Ramos (cell line): Measurements from ENCODE around the gene PADI2.
"Not testable (repeated sequence)": the region's sequence is repeated elsewhere in the genome, so short reads cannot be mapped to it uniquely, and the experiment has no call there.

Experiments used
- in situ Hi-C: fragments of 300-500 bp; cut with MboI; formaldehyde crosslinking; loops from one replicate; pipeline ENCODE4 v1.14.3; 2022; ENCODE audit warnings: low sequenced_read_pairs; ENCODE audit not compliant: unreplicated experiment

The PADI2 gene

GRCh38 chr1:17062751-17063150, 56.5 kb downstream of the PADI2 start:
- in situ Hi-C loops: not testable (repeated sequence)

- in situ Hi-C loops: no loop called here
These were observed 57.4 kb downstream of the PADI2 start for GRCh38 chr1:17061892-17062291.

DNA sequence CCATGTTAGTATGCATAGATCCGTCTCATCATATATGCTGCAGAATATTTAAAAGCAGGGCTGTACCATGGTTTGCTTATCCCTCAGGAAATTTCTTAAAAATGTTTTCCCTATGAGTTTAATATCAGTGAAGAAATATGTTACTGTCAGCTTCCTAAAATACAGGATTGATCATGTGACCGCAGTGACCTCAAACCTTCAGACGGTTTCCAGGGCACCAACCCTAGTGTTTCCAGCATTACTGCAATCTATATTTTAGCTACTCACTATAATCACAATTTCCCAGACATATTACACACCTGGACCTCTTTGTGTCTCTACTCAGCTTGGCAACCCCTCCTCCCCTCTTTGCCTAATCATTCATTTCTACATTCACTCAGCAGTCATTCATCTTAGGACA, 57.8 kb downstream of the PADI2 start:
- in situ Hi-C loops: no loop called here

- in situ Hi-C loops: no loop called here
These were observed 58.9 kb downstream of the PADI2 start for GRCh38 chr1:17060306-17060749.

GRCh38 chr1:17059391-17060305, 59.6 kb downstream of the PADI2 start:
- in situ Hi-C loops: no loop called here

- in situ Hi-C loops: no loop called here
These were observed 62.7 kb downstream of the PADI2 start for GRCh38 chr1:17056551-17056950.

DNA sequence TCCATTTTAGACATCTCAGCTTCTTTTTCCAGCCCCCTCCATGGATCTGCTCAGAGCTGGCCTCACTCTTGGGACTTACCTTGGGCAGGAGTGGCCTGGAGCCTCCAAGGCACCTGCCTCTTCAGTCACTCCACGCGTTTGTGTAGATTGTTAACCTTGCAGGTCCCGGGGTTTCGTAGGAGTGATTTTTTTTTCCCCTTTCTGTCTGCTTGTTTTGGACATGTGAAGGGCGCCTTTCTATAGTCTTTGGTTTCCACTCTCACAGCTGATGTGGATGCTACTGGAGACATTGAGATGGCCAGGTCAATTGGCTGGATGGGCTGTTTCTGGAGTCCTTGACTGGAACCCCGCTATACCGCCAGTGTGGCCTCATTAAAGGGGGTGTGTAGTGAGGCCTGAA, 63.5 kb downstream of the PADI2 start:
- in situ Hi-C loops: no loop called here

DNA sequence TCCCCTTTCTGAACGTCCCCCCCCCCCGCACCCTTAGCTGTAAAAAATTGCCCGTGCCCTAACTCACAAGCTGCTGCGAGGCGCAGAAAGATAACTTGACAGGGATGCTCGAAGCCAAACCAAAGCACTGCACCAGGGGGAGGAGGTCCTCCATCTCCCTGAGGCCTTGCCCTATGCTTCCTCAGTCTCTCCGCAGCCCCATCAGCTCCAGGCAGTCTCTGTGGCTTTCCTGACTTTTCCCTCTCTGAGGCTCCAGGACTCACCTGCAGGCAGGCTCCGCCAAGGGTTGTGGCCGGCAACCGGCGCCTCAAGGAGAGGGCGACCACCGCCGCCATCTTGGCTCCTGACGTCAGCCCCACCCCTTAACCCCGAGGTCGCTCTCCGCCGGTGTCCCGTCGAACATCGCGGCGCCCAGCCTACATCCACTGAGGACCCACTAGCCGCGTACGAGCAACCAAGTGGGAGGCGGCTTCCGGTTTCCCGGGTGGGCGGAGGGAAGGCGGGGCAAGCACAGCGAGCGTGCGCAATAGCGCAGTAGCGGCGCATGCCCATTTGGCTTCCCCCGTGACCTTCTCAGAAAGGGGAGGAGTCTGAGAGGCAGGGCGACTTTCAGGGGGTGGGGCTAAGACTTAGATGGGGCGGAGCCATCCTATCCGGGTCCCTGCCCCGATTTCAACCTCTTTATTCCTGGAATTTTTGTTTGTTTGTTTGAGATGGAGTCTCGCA, 65.4 kb downstream of the PADI2 start, which contains the start of gene SDHB:
TSS of gene SDHB (minus strand) at position 348 of the 726 bp plus-strand sequence. CDS start at position 335, 13 bp downstream.
- in situ Hi-C loops: no loop called here

- in situ Hi-C loops: no loop called here
These were observed 66.1 kb downstream of the PADI2 start for GRCh38 chr1:17053086-17053684.

DNA sequence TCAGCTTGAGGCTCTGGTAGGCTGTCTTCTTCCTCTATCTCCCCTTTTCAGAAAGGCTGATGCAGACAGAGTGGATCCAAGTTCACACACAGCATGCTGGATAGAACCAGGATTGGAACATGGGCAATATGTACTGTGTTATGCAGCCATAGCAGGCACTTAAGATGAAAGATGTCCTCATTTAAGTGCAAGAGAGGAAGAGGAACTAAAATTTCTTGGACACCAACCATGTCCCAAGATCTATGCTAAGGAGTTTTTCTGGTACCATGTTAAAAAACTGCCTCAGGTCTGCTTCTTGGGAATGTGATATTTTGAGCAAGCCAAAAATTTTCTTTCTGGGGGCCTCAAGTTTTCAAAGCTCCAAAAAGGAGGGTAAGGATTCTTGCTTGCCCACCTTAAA, 66.6 kb downstream of the PADI2 start:
- in situ Hi-C loops: no loop called here

DNA sequence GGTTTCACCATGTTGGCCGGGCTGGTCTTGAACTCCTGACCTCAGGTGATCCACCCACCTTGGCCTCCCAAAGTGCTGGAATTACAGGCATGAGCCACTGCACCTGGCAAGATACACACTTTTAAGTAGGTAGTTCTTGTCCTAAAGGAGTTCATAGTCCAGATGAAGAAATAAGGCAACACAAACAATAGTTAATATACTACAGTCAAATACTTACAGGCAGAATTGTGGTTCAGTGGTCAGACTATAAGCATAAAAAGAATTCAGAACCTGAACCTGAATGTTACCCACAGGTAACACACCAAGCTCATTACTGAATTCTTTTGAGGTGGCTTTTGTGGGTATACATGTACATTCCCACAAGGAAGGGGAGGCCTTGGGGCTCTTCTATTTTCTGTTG, 67.2 kb downstream of the PADI2 start:
- in situ Hi-C loops: no loop called here

DNA sequence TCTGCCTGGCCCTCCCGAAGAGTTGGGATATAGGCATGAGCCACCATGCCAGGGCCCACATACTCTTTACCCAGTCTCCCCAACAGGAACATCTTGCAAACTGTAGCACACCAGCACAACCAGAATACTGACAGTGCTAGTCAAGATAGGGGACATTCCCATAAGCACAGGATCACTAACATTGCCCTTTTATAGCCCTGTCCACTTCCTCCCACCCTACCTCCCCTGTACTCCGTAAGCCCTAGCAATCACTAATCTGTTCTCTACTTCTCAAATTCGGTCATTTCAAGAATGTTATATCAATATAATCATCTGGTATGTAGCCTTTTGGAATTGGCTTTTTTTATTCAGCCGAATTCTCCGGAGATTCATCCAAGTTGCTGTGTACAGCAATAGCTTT, 71.3 kb downstream of the PADI2 start:
- in situ Hi-C loops: no loop called here

- in situ Hi-C loops: no loop called here
These were observed 73.0 kb downstream of the PADI2 start for GRCh38 chr1:17046334-17046657.

DNA sequence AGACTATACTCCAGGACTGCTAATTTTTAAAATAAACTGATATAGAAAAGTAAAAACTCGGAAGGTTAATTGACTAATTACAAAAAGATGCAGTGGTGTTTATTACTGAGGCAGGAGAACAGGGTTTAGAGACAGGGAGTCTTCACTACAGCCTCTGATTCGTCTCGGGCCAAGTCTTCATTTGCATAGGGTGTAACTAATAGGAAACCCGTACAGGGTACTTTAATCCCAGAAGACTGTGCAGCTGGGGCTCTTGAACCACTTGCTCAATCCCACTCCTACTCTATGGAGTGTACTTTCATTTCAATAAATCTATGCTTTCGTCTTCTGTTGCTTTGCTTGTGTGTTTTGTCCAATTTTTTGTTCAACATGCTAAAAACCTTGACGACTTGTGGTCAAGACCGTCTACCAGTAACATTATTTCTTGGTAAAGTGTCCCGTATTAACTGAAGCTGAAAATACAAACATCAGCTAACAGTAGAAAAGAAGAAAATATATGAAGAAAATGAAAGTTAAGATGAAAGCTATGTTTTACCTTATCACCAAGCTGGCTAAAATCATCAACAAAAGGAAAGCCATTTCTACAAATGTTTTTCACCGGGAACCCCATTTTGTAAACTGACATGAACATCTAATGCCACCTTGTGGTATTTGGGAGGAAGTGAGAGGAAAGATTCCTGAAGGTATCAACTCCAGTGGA, 73.5 kb downstream of the PADI2 start:
- in situ Hi-C loops: no loop called here

DNA sequence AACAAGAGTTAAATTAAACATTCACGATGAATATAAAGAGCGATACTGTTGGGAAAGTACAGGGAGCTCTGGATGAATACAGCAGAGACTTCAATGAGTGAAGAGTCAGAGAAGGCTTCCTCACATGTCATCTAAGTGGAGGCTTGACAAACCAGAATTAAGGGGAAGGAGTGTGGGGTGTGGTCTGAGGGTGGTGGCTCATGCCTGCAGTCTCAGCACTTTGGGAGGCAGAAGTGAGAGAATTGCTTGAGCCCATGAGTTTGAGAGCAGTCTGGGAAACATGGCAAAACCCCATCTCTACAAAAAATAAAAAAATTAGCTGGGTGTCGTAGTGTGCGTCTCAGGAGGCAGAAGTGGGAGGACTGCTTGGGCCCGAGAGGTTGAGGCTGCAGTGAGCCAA, 74.1 kb downstream of the PADI2 start:
- in situ Hi-C loops: no loop called here

DNA sequence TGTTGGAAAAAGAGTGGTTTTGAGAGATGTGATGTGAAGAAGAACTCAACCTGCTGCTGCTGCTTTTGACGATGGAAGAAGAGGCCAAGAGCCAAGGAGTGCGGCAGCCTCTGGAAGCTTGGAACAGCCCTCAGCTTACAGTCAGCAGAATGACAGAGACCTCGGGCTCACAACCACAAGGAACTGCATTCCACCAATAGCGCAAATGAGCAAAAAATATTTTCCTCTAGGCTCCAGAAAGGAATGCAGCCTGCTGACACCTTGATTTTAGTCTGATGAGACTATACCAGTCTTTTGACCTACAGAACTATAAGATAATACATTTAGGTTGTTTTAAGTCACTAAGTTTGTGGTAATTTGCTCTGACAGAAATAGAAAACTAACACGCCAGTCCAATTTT, 75.6 kb downstream of the PADI2 start:
- in situ Hi-C loops: no loop called here

DNA sequence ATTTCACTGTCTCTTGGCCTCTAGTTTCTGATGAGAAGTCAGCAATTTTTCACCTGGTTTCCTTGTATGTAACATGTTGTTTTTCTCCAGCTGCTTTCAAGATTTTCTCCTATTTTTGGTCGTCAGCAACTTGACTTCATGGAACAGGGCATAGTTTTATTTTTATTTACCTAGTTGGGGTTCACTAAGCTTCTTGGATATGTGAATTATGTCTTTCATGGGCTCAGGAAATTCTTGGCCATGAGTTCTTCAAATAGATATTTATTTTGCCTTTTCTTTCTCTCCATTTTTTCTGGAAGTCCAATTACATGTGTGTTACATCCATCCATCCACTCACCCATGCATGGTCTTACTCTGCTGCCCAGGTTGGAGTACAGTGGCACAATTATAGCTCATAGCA, 79.1 kb downstream of the PADI2 start:
- in situ Hi-C loops: no loop called here

DNA sequence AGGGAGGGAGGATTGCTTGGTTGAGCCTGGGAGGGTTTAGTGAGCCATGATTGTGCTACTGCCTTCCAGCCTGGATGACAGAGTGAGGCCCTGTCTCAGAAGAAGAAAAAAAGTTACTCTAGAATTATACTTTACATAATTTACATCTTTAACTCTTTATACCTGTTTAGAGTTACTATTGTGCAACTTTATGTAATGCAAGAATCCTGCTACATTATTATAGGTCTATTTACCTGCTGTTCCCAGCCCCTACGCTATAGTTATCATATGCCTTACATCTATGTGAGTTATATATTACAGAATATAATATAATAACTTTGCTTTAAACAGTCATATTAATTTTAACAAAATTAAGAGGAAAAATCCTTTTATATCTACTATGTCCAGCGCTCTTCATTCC, 79.7 kb downstream of the PADI2 start:
- in situ Hi-C loops: no loop called here

DNA sequence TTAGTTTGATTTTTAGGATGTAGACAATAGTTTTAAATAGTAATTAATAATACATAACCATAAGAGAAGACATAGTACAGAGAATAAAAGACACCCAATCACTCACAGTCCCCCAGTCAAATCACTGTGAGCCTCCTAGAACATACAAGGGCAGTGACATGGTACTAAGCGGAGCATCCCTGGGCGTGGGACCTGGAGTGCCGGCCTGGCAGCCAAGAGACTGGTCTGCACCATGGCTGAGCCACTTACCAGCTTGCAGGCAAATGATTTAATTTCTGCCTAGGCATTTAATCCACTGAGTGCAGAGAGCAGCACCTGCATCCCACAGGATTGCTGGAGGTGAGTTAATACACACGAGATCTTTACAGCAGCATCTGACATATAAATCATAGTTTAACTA, 85.8 kb downstream of the PADI2 start:
- in situ Hi-C loops: no loop called here

GRCh38 chr1:17032741-17033140, 86.5 kb downstream of the PADI2 start:
- in situ Hi-C loops: no loop called here

DNA sequence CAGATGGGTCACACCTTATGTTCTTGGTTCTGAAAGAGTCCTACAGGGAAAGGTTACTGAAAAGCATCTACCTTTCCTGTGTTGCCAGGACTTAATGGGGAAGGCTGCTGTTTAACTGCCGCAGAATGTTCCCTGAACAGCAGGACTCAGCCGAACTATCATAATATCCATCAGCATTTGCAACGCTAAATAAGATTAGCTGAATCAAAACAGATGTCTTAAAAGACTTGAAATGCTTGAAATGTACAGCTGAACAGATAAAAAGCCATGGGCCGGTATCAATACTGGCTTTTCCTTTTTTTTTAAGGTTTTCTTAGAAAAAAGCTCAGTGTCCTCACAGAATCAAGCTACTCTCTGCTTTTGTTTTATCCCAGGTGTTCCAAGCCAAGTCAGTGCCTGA, 87.8 kb downstream of the PADI2 start:
- in situ Hi-C loops: no loop called here
